GM18498 (cell line): ENCODE measurements around the gene NSG1.
"Not testable (repeated sequence)": the region's sequence is repeated elsewhere in the genome, so short reads cannot be mapped to it uniquely, and the experiment has no call there.

Experiments
- ATAC-seq: cut with Tn5 transposase; IDR thresholded peaks from one replicate; pipeline ENCODE4 v1.9.1; 2021; ENCODE audit warnings: mild to moderate bottlenecking, moderate library complexity; ENCODE audit not compliant: unreplicated experiment

NSG1 gene

DNA sequence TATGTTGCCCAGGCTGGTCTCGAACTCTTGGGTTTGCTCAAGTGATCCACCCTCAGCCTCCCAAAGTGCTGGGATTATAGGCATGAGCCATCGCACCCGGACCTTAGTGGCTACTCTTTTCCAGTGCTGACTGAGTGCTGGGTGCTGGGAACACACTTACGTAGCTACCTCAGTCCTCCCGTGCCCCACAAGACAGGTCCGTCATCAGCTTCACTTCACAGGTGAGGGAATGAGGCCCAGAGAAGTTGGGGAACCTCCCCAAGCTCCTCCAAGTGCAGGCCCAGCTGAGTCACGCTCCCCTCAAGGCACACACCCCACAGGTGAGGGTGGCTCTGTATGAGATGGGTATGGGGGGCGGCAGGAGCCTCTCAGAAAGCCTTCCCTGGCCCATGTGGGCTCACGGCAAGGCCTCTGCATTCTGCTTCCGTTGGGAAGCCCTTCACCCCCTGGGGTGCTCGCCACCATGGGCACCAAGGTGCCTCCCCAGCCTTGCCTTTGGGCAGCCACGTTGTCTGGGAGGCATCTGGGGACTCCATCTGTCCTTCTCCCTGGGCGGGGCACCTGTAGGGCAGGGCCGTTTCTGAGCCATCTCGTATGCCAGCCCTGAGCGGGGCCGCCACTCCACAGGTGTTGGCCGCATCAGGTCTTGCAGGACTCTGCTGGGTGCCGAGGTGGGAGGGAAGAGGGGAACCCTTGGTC, 28.4 kb downstream of the NSG1 start:
- ATAC-seq = no peak

- ATAC-seq = no peak
These were observed 29.2 kb downstream of the NSG1 start for GRCh38 chr4:4415806-4416805.

DNA sequence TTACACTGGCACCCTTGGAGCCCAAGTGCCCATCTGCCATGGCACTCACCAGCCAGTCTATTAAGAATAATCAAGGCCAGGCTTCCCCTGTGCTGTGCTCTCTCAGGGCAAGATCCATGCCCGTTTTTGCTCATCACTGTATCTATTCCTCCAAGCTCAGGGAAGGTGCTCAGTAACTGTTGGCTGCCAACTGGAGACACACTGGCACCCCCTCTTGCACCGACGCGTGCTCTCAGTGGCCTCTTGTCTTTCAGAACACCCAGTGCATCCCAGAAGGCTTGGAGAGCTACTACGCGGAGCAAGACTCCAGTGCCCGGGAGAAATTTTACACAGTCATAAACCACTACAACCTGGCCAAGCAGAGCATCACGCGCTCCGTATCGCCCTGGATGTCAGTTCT, 30.1 kb downstream of the NSG1 start:
- no peak for ATAC-seq

DNA sequence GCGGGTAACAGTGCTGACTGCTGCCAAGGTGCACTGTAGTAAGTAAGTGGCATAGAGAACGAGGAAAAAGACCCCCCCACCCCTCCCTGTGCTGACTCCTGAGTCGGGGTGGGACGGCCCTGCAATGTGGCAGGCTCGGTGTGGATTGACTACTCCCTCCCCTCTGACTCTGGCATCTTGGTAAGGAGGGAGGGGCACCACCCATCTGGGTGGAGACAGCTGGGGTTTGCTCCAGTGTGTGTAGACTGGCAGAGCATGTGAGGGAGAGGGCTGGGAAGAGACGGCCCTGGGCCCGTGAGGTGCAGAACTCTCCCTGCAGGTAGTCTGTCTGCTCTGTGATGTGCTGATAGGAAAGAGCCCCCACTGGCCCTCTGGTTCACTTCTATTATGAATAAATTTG, 31.0 kb downstream of the NSG1 start:
- ATAC-seq = no peak

GRCh38 chr4:4418676-4419390, 31.9 kb downstream of the NSG1 start:
- ATAC-seq = no peak

DNA sequence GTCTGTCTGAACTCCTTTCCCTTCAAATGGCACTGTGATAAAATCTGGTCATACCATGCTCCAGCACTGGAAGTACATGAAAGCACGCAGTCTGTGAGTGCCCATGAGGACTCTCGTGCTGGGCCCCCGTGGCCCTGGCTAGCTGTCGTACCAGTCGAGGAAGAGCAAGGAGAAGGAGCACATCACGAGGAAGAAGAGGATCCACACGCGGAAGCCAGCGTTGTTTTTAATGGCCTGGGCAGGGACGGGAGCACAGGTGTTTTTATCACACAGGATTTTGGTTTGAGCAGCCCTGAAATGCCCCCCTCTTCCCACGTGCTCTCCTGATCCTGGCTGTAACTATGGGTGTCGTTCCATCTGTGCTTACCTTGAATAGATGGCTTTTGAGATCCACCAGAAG, 33.0 kb downstream of the NSG1 start:
- no peak for ATAC-seq

DNA sequence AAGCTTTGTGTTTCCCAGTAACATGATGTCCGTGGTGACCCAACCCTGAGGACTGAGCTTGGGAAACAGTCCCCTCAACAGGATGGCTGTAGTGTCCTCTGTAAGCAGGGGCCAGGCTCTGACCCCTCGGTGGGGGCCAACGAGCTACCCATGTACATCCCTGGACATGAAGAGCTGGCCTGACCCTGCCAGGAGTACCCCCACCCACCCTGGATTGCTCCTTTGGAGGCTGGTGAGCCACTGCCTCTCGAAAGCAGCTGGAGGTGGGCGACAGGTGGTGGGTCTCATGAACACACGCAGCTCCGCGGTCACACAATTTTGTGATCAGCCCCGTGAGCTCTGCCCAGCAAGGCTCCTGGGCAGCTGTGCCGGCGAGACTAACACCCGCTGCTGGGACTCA, 33.5 kb downstream of the NSG1 start:
- no peak for ATAC-seq

GRCh38 chr4:4421356-4421755, 34.5 kb downstream of the NSG1 start:
- no peak for ATAC-seq

DNA sequence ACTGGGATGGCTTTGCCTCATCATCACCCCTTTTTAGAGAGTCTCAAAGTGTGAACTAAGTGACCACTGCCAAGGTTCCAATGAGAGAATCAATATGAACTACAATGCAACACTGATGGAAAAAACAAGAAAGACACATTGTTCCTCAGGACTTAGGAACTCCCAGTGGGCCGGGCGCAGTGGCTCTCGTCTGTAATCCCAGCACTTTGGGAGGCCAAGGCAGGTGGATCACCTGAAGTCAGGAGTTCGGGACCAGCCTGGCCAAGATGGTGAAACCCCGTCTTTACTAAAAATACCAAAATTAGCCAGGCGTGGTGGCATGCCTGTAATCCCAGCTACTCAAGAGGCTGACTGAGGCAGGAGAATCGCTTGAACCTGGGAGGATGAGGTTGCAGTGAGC, 35.2 kb downstream of the NSG1 start:
- not testable (repeated sequence) for ATAC-seq

DNA sequence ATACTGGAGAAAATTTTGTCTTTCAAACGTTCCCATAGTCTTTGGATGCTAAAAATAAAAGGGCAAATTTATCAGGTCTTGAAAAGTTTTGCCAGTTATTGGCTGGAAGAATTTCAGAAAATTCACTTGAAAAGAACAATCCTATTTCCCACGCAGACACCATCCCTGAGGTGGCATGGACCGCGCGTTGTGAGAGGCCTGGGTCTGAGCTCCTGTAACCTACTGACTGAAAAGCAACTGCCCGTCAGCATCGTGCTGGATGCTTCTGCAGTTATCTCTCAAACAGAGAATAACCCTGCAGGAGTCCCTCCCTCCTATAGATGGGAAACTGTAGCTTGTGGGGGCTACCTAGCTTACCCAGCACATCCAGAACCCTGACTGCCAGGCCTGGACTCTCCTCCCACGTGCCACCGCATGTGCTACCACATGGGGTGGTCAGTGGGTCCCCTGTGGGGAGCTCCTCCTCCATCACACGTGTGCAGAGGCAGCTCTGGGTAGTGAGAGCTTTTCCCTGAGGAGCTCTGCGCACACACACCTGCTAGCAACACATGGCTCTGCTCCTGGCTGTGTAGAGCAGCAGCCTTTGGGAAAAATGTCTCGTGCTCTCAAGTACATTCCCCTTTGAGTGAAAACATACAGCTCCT, 36.1 kb downstream of the NSG1 start:
- no peak for ATAC-seq

DNA sequence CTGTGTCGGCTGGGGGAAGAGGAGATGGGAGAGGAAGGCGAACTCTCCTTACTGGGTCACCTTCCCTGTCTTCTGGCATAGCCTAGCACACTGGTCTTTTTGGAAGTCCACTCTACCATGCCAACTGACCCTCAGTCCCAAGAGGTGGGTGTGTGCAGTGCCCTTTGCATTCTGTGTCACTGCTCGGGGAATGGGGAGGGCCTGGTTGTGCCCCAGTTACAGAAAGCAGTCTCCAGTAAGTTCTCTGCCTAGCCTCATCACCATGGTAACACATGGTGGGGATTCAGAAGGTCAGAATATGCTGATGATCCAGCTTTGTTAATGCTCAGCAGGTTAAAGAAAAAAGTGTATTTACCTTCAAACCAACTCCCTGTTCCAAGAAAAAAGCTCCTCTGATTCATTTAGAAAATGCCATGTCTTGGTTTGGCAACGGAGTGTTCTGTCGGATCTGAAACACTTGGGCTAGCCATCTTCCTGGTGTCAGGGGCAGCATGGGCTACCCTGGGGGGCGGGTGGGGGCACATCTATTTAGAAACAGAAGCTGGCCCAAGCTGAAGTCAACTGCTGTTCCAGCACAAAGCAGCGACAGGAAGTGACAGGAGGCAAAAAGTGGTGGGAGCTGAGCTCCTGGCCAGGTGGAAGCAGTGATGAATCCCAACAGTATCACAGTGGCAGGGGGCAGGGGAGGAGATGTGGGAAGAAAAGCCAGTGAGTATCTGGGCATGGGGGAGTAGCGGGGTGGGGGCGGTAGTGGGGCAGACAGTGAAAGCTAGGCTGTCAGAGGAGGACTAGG, 37.0 kb downstream of the NSG1 start:
- no peak for ATAC-seq

GRCh38 chr4:4424499-4425115, 37.7 kb downstream of the NSG1 start:
- no peak for ATAC-seq

GRCh38 chr4:4425119-4425690, 38.3 kb downstream of the NSG1 start:
- no peak for ATAC-seq

- no peak for ATAC-seq
These were observed 38.8 kb downstream of the NSG1 start for GRCh38 chr4:4425696-4426095.

GRCh38 chr4:4426511-4427120, 39.7 kb downstream of the NSG1 start:
- no peak for ATAC-seq

GRCh38 chr4:4427121-4427870, 40.4 kb downstream of the NSG1 start:
- ATAC-seq = no peak

DNA sequence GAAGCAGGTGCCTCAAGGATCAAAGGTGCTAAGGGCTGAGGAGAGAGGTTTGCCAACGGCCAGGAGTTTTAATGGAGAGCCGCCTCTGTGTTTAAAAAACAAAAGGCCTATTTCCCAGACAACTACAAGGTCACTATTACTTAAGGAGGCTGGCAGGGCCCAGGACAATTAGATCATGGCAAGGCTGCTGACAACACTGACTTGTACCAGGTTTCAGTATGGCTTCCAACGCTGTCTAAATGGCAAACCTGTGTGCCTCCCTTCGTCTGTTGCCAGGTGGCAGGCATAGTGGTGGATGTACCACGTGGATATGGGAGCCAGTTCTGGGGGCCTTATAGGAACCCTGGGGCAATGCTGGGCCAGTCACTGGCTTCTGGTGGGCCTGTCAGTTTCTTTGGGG, 41.0 kb downstream of the NSG1 start:
- ATAC-seq = no peak
